ENCODE results near the gene TAF15. TPM values are rescaled to one million over a fixed set of nuclear protein-coding genes. Genes with fewer than 3 reads are reported as not detected.

TAF15 gene
- total RNA-seq, 2 experiments from 2014 or later, result 269 to 271 TPM

- DNase-seq, result no peak
- no peak overlapping the region for H3K27ac Mint-ChIP-seq
- H3K36me3 Mint-ChIP-seq, result peaks cover 3% of the 10 kb centered on the region
- H3K9me3 Mint-ChIP-seq, result no peaks in the 10 kb centered on the region
- peaks cover 12% of the 10 kb centered on the region for H3K4me1 Mint-ChIP-seq (ENCODE audit: low read depth)
- ChIA-PET CTCF (interaction anchor here (2.6 kb wide), 1 partner anchor 16 kb away, joined by 10 read pairs; no protein-coding TSS in a partner anchor), POLR2A (interaction anchor here (1.1 kb wide), 1 partner anchor 66 kb away, joined by 4 read pairs; no protein-coding TSS in a partner anchor)
- no peaks in the 10 kb centered on the region for H3K27me3 Mint-ChIP-seq
- H3K4me3 Mint-ChIP-seq, result no peak overlapping the region
- intact Hi-C loops (cut with micrococcal nuclease), result no loop called here
These were observed 56.4 kb downstream of the TAF15 start for GRCh38 chr17:35865412-35866340.

DNA sequence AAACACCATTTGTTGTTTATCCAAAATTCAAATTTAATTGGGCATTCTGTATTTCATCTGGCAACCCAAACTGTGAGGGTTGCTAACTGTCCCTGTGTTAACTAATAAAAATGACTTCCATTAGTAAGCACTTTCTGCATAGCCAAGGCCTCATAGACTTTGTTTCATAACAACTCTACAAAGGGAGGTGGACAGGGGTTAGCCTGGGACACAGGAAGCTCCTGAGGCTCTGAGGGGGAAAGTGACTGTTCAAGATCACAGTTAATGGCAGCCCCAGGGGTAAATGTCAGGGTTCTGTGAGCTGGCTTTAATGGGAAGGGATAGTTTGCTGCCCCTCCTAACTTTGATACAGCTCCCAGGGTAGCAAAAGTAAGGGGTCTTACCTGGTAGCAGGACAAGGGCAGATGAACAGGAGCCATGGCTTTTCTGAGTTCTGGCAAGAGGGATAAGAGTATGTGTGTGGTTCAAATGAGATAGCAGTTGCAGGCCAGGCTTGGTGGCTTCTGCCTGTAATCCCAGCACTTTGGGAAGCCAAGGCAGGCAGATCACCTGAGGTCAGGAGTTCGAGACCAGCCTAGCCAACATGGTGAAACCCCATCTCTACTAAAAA, 57.2 kb downstream of the TAF15 start:
- intact Hi-C loops (cut with micrococcal nuclease), result no loop called here
- peaks cover 14% of the 10 kb centered on the region for H3K4me1 Mint-ChIP-seq (ENCODE audit: low read depth)
- ChIA-PET CTCF (no interaction called here), POLR2A (interaction anchor here (1.1 kb wide), 1 partner anchor 65 kb away, joined by 4 read pairs; no protein-coding TSS in a partner anchor)
- no peaks in the 10 kb centered on the region for H3K9me3 Mint-ChIP-seq
- DNase-seq, result no peak
- no peaks in the 10 kb centered on the region for H3K27me3 Mint-ChIP-seq
- H3K36me3 Mint-ChIP-seq, result peaks cover 3% of the 10 kb centered on the region
- H3K27ac Mint-ChIP-seq, result no peak overlapping the region
- H3K4me3 Mint-ChIP-seq, result no peak overlapping the region

DNA sequence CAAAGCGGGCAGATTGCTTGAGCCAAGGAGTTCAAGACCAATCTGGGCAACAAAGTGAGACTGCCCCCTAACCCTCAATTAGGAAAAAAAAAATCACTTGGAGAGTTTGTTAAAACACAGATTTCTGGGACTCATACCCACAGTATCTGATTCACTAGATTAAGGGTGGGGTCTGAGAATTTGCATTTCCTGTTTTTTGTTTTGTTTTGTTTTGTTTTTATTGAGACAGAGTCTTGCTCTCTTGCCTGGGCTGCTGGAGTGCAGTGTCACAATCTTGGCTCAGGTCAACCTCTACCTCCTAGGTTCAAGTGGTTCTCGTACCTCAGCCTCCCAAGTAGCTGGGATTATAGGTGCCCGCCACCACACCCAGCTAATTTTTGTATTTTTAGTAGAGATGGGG, 58.3 kb downstream of the TAF15 start:
- peaks cover 19% of the 10 kb centered on the region for H3K4me1 Mint-ChIP-seq (ENCODE audit: low read depth)
- ChIA-PET CTCF (no interaction called here), POLR2A (no interaction called here)
- intact Hi-C loops (cut with micrococcal nuclease), result no loop called here
- no peaks in the 10 kb centered on the region for H3K9me3 Mint-ChIP-seq
- H3K4me3 Mint-ChIP-seq, result no peak overlapping the region
- no peak for DNase-seq
- peaks cover 5% of the 10 kb centered on the region for H3K36me3 Mint-ChIP-seq
- H3K27ac Mint-ChIP-seq, result no peak overlapping the region
- no peaks in the 10 kb centered on the region for H3K27me3 Mint-ChIP-seq

DNA sequence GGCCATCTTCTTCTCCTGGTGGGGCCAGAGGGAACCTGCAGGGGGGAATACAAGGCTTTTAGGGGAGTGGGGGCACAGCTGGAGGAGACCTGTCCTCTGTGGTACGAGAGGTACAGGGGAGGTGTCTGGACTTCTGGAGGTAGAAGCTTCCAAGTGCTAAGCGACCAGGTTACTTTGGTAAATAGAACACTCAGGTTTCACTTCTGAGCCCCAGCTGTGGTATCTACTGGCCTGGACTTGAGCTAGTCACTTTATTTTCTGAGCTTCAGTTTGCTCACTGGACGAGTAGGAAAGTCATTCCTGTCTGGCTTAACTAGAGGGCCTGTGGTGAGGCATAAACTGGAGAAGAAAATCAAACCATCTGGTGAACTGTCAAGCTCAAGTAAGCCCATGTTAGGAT, 59.5 kb downstream of the TAF15 start, which contains the start of gene HEATR9:
TSS of gene HEATR9 (minus strand) at position 155 of the 400 bp plus-strand sequence. CDS start at position 6, 149 bp downstream.
- intact Hi-C loops (cut with micrococcal nuclease), result no loop called here
- ChIA-PET CTCF (no interaction called here), POLR2A (interaction anchor here (1.0 kb wide), 1 partner anchor 11 kb away, joined by 3 read pairs; the partner anchor contains the start of gene CCL5)
- DNase-seq, result no peak
- H3K27me3 Mint-ChIP-seq, result no peaks in the 10 kb centered on the region
- no peaks in the 10 kb centered on the region for H3K9me3 Mint-ChIP-seq
- no peak within 1 kb of the TSS for H3K27ac Mint-ChIP-seq
- peaks cover 19% of the 10 kb centered on the region for H3K4me1 Mint-ChIP-seq (ENCODE audit: low read depth)
- H3K36me3 Mint-ChIP-seq, result peaks cover 5% of the 10 kb centered on the region
- no peak within 1 kb of the TSS for H3K4me3 Mint-ChIP-seq

DNA sequence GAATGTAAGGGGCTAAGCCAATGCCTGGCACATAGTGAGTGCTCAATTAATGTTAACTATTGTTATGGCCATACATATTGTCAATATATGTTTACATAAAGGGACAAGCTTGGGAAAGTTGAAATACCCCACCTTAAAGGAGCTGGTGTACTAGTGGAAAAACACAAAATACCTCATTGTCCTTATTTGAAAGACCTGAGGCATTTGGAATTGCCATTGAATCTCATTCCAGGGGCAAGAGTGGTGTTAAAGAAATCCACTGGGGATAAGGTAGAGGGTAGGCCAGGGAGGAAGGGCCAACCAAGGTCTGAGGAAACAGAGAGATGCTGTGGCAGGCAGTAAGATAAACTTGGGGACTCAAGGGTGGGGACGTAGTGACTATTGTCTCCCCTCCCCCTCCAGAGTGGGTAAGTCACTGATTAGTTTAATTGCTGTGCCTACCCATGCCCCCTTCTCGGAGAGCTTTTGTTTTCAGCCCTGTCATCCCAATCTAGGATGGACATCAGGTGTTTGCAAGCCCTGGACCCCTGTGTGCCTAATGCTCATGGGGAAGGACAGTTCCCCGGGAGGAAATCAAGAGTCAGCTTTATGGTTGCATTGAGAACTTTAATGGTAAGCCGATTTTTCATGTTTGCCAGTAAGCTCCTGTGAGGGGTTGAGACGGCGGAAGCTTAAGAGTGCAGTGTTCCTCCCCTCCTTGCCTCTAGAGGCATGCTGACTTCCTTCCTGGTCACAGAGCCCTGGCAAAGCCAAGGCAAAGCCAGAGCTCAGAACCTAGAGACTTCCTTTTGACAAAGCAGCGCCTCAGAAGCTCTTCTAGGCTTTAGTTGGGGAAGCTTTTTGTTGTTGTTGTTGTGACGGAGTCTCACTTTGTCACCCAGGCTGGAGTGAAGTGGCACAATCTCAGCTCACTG, 61.9 kb downstream of the TAF15 start:
- Mint-ChIP-seq H3K27me3 (no peaks in the 10 kb centered on the region), H3K4me3 (no peak overlapping the region), H3K4me1 (ENCODE audit: low read depth) (peaks cover 16% of the 10 kb centered on the region), H3K36me3 (peaks cover 9% of the 10 kb centered on the region), H3K27ac (no peak overlapping the region), H3K9me3 (no peaks in the 10 kb centered on the region)
- ChIA-PET POLR2A (interaction anchor here (0.7 to 1.8 kb wide), 2 partner anchors 15 to 62 kb away, joined by 3 to 6 read pairs; partner anchors contain the start of gene TAF15), CTCF (interaction anchor here (0.8 to 2.1 kb wide), 9 partner anchors 8 to 612 kb away, joined by 3 to 8 read pairs (median 4); partner anchors contain the start of gene CCL5)
- DNase-seq, result peak; percentile 35
- intact Hi-C loops (cut with micrococcal nuclease), result no loop called here

- H3K4me3 Mint-ChIP-seq, result no peak overlapping the region
- H3K27ac Mint-ChIP-seq, result peak overlapping the region; percentile 9
- peaks cover 22% of the 10 kb centered on the region for H3K4me1 Mint-ChIP-seq (ENCODE audit: low read depth)
- intact Hi-C loops (cut with micrococcal nuclease), result no loop called here
- H3K9me3 Mint-ChIP-seq, result no peaks in the 10 kb centered on the region
- no peak for DNase-seq
- ChIA-PET POLR2A (interaction anchor here (0.7 to 1.8 kb wide), 2 partner anchors 63 to 108 kb away, joined by 3 to 6 read pairs; partner anchors contain the start of gene TAF15), CTCF (interaction anchor here (1.3 to 2.1 kb wide), 4 partner anchors 16 to 277 kb away, joined by 3 to 8 read pairs (median 4); no protein-coding TSS in a partner anchor)
- H3K36me3 Mint-ChIP-seq, result peaks cover 9% of the 10 kb centered on the region
- H3K27me3 Mint-ChIP-seq, result no peaks in the 10 kb centered on the region
These were observed 63.1 kb downstream of the TAF15 start for GRCh38 chr17:35872196-35872980.

GRCh38 chr17:35875072-35875799, 66.0 kb downstream of the TAF15 start:
- intact Hi-C loops (cut with micrococcal nuclease), result no loop called here
- peaks cover 45% of the 10 kb centered on the region for H3K4me1 Mint-ChIP-seq (ENCODE audit: low read depth)

DNA sequence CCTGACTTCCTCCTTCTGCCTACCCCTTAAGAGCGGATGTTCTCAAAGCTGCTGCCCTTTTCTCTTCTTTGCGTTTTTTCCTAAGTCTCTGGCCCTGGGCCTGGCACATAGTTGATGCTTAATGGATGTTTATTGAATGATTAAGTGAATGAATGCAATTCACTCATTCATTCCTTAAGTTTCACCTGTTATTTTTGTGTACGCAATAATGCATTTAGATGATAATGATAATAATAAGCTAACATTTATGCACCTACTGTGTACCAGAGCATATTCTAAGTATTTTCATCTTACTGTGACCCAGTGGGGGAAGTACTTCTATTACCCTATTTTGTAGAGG, 66.5 kb downstream of the TAF15 start:
- no peak for DNase-seq
- Mint-ChIP-seq H3K27ac (peak overlapping the region; percentile 72), H3K4me1 (ENCODE audit: low read depth) (peaks cover 50% of the 10 kb centered on the region), H3K9me3 (no peaks in the 10 kb centered on the region), H3K36me3 (peaks cover 12% of the 10 kb centered on the region), H3K4me3 (no peak overlapping the region), H3K27me3 (no peaks in the 10 kb centered on the region)
- ChIA-PET CTCF (interaction anchor here (1.0 to 2.8 kb wide), 3 partner anchors 23 to 93 kb away, joined by 3 to 11 read pairs (median 4); no protein-coding TSS in a partner anchor), POLR2A (interaction anchor here (0.6 kb wide), 1 partner anchor 79 kb away, joined by 3 read pairs; no protein-coding TSS in a partner anchor)
- intact Hi-C loops (cut with micrococcal nuclease), result no loop called here

More at GRCh38 chr17:35875072-35875799, 66.0 kb downstream of the TAF15 start:
- Mint-ChIP-seq H3K9me3 (no peaks in the 10 kb centered on the region), H3K27ac (peak overlapping the region; percentile 72), H3K36me3 (peaks cover 12% of the 10 kb centered on the region), H3K4me3 (no peak overlapping the region), H3K27me3 (no peaks in the 10 kb centered on the region)
- POLR2A ChIA-PET, result no interaction called here
- CTCF ChIA-PET, result interaction anchor here (1.0 to 2.8 kb wide), 3 partner anchors 23 to 94 kb away, joined by 3 to 11 read pairs (median 4); no protein-coding TSS in a partner anchor
- no peak for DNase-seq

DNA sequence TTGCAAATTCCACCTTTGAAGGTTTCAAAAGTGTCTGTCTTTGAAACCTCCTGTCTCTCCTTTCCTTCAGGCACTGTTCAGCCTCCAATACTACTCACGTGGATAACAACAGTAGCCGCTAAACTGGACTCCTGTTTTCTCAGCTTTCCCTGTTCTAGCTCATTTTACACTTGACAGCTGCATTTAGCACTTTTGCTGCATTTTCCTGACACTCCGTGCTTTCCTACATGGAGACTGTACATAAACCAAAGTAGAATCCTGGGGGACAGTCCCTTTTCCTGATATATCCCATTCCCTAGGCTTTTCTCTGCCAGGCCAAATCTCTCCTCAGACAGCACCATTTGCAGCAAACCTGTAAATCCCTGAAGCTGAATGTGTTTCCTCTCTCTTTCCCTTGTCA, 67.2 kb downstream of the TAF15 start:
- DNase-seq, result no peak
- Mint-ChIP-seq H3K27me3 (no peaks in the 10 kb centered on the region), H3K36me3 (peaks cover 12% of the 10 kb centered on the region), H3K27ac (peak overlapping the region; percentile 47), H3K4me3 (no peak overlapping the region), H3K4me1 (ENCODE audit: low read depth) (peaks cover 52% of the 10 kb centered on the region), H3K9me3 (no peaks in the 10 kb centered on the region)
- CTCF ChIA-PET, result interaction anchor here (1.3 to 2.8 kb wide), 3 partner anchors 27 to 113 kb away, joined by 3 to 11 read pairs (median 5); no protein-coding TSS in a partner anchor
- intact Hi-C loops (cut with micrococcal nuclease), result no loop called here
- POLR2A ChIA-PET, result no interaction called here

- no peak for DNase-seq
- peaks cover 47% of the 10 kb centered on the region for H3K4me1 Mint-ChIP-seq (ENCODE audit: low read depth)
- H3K4me3 Mint-ChIP-seq, result peak overlapping the region; percentile 27
- H3K27me3 Mint-ChIP-seq, result no peaks in the 10 kb centered on the region
- intact Hi-C loops (cut with micrococcal nuclease), result no loop called here
- CTCF ChIA-PET, result interaction anchor here (2.0 to 2.8 kb wide), 2 partner anchors 28 to 114 kb away, joined by 5 to 11 read pairs; no protein-coding TSS in a partner anchor
- peaks cover 9% of the 10 kb centered on the region for H3K36me3 Mint-ChIP-seq
- no peaks in the 10 kb centered on the region for H3K9me3 Mint-ChIP-seq
- H3K27ac Mint-ChIP-seq, result peak overlapping the region; percentile 25
- POLR2A ChIA-PET, result interaction anchor here (0.5 kb wide), 1 partner anchor 15 kb away, joined by 3 read pairs; no protein-coding TSS in a partner anchor
These were observed 68.2 kb downstream of the TAF15 start for GRCh38 chr17:35877345-35878029.

All from activated CD4-positive, alpha-beta memory T cell treated with anti-CD3 and anti-CD28 coated beads for 36 hours (primary cell).